GM12891 (cell line): ENCODE data around the gene PKP2.

ENCODE experiments used
- PAX5 ChIP-seq: IDR thresholded peaks from 2 replicates; pipeline ENCODE4 v1.6.1; 2011; ENCODE audit warnings: low read length, moderate library complexity, mild to moderate bottlenecking; ENCODE audit not compliant: insufficient read depth, severe bottlenecking
- POLR2A ChIP-seq: IDR thresholded peaks from 2 replicates; pipeline ENCODE4 v1.6.1; 2011; ENCODE audit warnings: low read depth, low read length, control low read depth
- POLR2AphosphoS5 ChIP-seq: IDR thresholded peaks from 2 replicates; pipeline ENCODE4 v1.6.1; 2011; ENCODE audit warnings: low read depth, low read length, control low read depth
- POU2F2 ChIP-seq: IDR thresholded peaks from 2 replicates; pipeline ENCODE4 v1.6.1; 2011; ENCODE audit warnings: low read depth, mild to moderate bottlenecking, control low read depth, low read length, moderate library complexity
- SPI1 ChIP-seq: IDR thresholded peaks from 2 replicates; pipeline ENCODE4 v1.6.1; 2011; ENCODE audit warnings: low read depth, low read length, control low read depth
- TAF1 ChIP-seq: IDR thresholded peaks from 2 replicates; pipeline ENCODE4 v1.6.1; 2011; ENCODE audit warnings: low read depth, low read length, control low read depth

DNA sequence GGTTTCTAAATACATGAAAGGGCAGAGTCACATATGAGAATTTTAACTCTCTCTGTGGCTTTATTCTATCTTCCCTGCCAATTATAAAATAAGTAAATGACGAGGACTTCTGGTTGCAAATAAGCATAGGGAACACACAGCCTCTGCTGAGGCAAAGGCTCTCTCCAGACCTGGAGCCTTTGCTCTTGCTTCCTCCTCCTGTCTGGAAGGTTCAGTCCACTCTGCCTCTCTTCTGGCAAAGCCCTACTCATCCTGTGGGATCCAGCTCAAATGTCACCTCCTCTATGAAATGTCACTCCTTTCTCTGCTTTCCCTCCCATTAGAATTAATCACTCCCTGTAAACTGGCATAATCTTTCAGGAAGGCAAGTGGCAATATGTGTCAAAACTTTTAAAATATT lies 41.9 kb downstream of the PKP2 start:
- no peak for TF ChIP-seq POLR2A
- TF ChIP-seq POLR2AphosphoS5, result no peak
- no peak for TF ChIP-seq SPI1
- no peak for TF ChIP-seq TAF1
- no peak for TF ChIP-seq POU2F2
- no peak for TF ChIP-seq PAX5
